ENCODE measurements around the gene TLL1.

TLL1 gene

DNA sequence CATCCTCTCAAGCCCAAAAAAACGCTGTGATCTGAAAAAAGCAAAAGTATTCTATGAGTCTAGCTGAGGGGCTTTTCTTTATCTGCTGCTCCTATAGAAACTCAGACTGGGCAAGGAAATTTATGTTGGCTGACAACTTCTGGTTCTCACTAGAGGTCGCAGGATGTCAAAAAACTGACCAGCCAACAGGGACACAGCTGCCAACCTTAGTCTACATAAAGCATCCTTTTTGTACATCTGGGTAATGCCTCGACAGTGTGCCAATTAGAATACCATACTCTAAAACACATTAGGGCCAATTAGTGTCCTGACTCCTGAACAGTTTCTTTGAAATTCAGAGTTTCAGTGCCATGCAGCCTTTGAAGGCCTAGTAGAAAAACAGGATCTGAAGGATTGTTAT is 8.8 kb upstream of the TLL1 start:
- H3K9ac ChIP-seq (ENCODE audit: low read length), result no peak overlapping the region
- no peaks in the 10 kb centered on the region for H3K9me3 ChIP-seq (ENCODE audit: control insufficient read depth, low read length)
- no peaks in the 10 kb centered on the region for H3K36me3 ChIP-seq (ENCODE audit: control insufficient read depth, insufficient read depth, low read length)
- H3K4me1 ChIP-seq (ENCODE audit: control insufficient read depth, insufficient read depth, low read length), result no peaks in the 10 kb centered on the region
- no peaks in the 10 kb centered on the region for H3K27me3 ChIP-seq (ENCODE audit: control insufficient read depth, insufficient read depth, low read length)
- H3K4me3 ChIP-seq (ENCODE audit: low read length), result no peak overlapping the region

DNA sequence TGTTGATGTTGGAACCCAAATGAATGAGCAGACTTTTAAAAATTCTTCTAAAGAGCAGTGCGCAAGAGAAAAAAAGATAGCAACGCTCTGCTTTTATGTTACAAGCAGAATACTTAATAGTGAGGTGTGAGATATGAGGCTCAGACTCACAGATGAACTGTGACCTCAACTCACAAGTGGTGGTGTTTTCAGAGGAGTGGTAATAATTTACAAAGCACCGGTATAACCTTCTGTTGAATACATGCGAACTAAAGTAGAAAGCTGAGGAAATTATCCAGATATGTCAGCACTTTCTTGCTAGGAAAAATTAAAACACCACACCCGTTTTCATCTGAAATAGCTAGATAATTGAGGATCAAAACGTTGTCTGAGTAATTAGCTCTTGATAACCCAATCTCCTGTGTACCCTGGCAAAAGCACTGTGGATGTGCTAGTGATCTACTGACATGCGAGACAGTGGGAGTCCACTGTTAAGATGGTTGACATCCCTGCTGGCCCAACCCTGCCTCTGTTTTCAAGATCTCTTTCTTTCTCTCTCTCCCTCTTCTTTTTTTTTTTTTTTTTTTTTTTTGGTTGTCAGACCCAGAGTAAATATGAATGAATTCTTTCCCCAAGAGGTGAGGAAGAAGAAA is 6.9 kb upstream of the TLL1 start:
- Histone ChIP-seq H3K4me1 (ENCODE audit: control insufficient read depth, insufficient read depth, low read length) (no peaks in the 10 kb centered on the region), H3K27me3 (ENCODE audit: control insufficient read depth, insufficient read depth, low read length) (no peaks in the 10 kb centered on the region), H3K36me3 (ENCODE audit: control insufficient read depth, insufficient read depth, low read length) (no peaks in the 10 kb centered on the region), H3K9me3 (ENCODE audit: control insufficient read depth, low read length) (no peaks in the 10 kb centered on the region), H3K9ac (ENCODE audit: low read length) (no peak overlapping the region), H3K4me3 (ENCODE audit: low read length) (no peak overlapping the region)

DNA sequence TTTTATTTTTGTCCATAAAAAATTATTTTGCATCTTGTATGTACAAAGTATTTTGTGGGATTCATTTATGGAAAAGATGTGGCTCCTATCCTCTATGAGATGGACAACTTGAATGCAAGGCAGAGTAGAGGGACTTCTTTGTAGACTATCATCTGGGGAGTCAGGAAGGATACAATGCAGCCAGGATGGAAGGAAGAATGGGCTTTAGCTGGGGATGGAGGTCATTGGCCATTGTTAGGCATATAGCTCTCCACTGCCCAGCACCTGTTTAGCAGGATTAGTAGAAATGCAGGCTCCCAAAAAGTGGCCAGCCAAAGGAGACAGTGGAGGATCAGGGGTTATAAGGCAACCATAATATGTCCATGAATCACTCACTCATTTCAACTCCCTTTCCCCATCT is 5.1 kb upstream of the TLL1 start:
- H3K4me1 ChIP-seq (ENCODE audit: control insufficient read depth, insufficient read depth, low read length), result no peaks in the 10 kb centered on the region
- H3K9me3 ChIP-seq (ENCODE audit: control insufficient read depth, low read length), result no peaks in the 10 kb centered on the region
- H3K4me3 ChIP-seq (ENCODE audit: low read length), result no peak overlapping the region

DNA sequence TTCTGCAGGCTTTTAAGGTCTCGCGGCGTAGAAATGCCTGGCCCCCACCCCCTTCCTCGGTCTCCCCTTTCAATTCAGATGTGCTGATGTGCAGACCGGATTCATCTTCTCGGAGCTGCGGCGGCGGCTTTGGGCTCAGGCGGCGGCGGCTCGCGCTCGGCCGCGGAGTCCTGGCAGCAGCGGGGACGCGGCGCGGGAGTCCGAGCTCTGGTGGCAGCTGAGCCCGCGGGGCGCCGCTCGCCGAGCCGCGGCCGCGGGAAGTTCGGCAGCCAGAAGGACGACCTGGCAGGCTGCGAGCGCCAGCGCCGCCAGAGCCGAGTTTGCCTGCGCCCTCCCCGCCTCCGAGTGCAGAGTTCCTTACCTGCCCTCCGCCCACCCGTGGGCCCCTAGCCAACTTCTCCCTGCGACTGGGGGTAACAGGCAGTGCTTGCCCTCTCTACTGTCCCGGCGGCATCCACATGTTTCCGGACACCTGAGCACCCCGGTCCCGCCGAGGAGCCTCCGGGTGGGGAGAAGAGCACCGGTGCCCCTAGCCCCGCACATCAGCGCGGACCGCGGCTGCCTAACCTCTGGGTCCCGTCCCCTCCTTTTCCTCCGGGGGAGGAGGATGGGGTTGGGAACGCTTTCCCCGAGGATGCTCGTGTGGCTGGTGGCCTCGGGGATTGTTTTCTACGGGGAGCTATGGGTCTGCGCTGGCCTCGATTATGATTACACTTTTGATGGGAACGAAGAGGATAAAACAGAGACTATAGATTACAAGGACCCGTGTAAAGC is 448 bp downstream of the TLL1 start:
- no peaks in the 10 kb centered on the region for H3K4me1 ChIP-seq (ENCODE audit: control insufficient read depth, insufficient read depth, low read length)
- no peaks in the 10 kb centered on the region for H3K36me3 ChIP-seq (ENCODE audit: control insufficient read depth, insufficient read depth, low read length)
- peak overlapping the region; percentile 27 for H3K4me3 ChIP-seq (ENCODE audit: low read length)
- H3K27me3 ChIP-seq (ENCODE audit: control insufficient read depth, insufficient read depth, low read length), result peaks cover 39% of the 10 kb centered on the region
- no peak overlapping the region for H3K9ac ChIP-seq (ENCODE audit: low read length)
- no peaks in the 10 kb centered on the region for H3K9me3 ChIP-seq (ENCODE audit: control insufficient read depth, low read length)

More for the DNA sequence above, 5.1 kb upstream of the TLL1 start:
- H3K9ac ChIP-seq (ENCODE audit: low read length), result no peak overlapping the region
- no peaks in the 10 kb centered on the region for H3K36me3 ChIP-seq (ENCODE audit: control insufficient read depth, insufficient read depth, low read length)
- peaks cover 12% of the 10 kb centered on the region for H3K27me3 ChIP-seq (ENCODE audit: control insufficient read depth, insufficient read depth, low read length)

DNA sequence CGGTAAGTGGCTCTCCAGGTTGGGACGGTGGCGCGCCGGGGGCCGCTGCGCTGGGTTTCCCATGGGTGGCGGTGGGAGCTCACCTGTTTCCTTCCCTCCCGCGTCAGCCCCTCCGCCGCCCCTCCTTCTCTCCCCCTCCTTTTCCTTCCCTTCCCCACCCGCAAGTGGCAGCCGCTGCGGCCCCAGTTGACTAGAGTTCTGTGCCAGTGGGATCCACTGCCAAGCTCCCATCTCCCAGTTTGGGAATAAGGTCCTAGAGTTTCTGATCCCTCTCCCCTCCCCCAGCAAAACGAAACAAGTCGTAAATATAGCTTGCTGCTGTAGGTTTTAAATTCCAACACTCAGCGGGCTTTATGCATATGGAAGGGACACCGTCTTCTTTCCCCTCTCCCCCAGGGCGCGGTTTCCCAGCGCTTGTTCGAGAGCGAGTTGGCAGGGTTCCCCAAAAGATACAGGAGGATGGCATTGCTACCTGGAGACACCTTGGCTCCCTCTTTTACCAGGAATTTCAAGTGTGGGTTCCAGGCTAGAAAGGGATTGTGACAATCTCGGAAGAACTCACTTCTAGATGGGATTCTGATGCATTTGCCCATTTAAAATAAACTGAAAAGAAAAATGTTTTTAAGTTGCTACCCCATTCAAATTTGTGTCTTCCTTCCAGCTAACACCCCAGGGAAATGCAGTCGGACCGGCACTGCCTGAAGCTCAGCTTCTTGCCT is 1.2 kb downstream of the TLL1 start:
- Histone ChIP-seq H3K36me3 (ENCODE audit: control insufficient read depth, insufficient read depth, low read length) (no peaks in the 10 kb centered on the region), H3K27me3 (ENCODE audit: control insufficient read depth, insufficient read depth, low read length) (peaks cover 39% of the 10 kb centered on the region), H3K9ac (ENCODE audit: low read length) (no peak overlapping the region), H3K4me3 (ENCODE audit: low read length) (no peak overlapping the region), H3K9me3 (ENCODE audit: control insufficient read depth, low read length) (no peaks in the 10 kb centered on the region), H3K4me1 (ENCODE audit: control insufficient read depth, insufficient read depth, low read length) (no peaks in the 10 kb centered on the region)

DNA sequence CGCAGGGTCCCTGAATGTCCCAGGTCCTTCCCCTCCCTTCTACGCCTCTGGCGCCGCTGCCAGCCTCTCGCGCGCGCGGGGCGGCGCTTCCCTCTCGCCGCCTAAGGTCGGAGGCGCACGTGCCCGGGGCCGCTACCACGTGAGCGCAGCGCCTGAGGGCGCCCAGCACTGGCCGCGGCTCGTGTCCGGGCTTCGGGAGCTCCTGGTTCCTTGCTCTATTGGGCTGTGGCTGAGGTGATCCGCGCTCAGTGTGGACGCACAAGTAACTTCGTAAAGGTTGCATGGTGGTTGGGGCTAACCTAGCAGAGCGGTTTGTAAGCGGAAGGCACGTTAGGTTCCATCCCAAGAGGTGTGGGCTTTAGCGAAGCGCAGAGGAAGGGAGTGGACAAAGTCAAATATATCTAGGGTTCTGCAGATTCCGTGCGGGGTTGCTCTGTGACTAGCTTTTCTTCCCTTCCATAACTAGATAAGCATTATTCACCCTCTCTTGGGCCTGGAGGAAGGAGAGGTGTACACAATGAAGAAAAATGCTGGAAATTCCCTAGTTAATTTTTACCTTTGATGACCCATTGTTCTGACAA is 1.8 kb downstream of the TLL1 start:
- H3K4me1 ChIP-seq (ENCODE audit: control insufficient read depth, insufficient read depth, low read length), result no peaks in the 10 kb centered on the region
- H3K4me3 ChIP-seq (ENCODE audit: low read length), result no peak overlapping the region
- no peaks in the 10 kb centered on the region for H3K9me3 ChIP-seq (ENCODE audit: control insufficient read depth, low read length)
- H3K9ac ChIP-seq (ENCODE audit: low read length), result no peak overlapping the region
- no peaks in the 10 kb centered on the region for H3K36me3 ChIP-seq (ENCODE audit: control insufficient read depth, insufficient read depth, low read length)
- H3K27me3 ChIP-seq (ENCODE audit: control insufficient read depth, insufficient read depth, low read length), result peaks cover 39% of the 10 kb centered on the region

DNA sequence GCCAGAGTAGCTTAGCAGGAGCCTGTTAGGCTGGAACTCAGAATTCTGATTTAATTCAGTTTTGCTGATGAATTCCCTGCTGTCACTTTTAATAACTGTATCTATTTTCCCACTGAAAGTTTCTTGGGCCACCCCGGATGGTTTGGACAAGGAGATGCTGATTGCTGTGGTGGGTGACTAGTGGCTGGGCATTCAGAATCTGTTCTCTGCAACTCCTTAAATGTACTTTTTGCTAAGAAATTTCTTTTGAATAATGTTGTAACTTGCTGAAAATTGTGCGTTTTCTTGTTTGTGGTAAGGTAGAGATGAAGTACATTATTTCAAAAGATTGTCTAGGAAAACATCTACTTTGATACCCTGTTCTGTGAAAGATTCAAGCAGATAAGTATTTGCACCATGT is 2.4 kb downstream of the TLL1 start:
- peaks cover 39% of the 10 kb centered on the region for H3K27me3 ChIP-seq (ENCODE audit: control insufficient read depth, insufficient read depth, low read length)
- H3K4me3 ChIP-seq (ENCODE audit: low read length), result no peak overlapping the region
- H3K9ac ChIP-seq (ENCODE audit: low read length), result no peak overlapping the region
- no peaks in the 10 kb centered on the region for H3K36me3 ChIP-seq (ENCODE audit: control insufficient read depth, insufficient read depth, low read length)
- H3K9me3 ChIP-seq (ENCODE audit: control insufficient read depth, low read length), result no peaks in the 10 kb centered on the region
- no peaks in the 10 kb centered on the region for H3K4me1 ChIP-seq (ENCODE audit: control insufficient read depth, insufficient read depth, low read length)

DNA sequence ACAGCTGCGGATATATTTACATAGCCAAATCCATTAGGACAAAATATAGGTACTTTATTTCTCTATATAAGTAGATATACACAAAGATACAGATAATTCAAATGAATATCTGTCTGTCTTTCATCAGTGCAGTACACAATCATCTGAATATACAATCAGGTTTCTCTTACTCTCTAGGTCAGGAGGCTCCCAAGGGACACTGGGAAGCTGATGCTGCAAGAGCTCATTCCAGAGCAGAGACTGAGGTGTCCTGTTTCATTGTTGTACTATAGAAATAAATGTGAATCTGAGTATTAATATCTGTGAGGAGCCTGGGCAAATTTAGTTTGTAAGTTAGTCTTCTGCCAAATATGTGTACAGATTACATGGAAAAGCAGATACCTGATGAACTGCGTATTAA is 4.2 kb downstream of the TLL1 start:
- Histone ChIP-seq H3K9me3 (ENCODE audit: control insufficient read depth, low read length) (no peaks in the 10 kb centered on the region), H3K4me1 (ENCODE audit: control insufficient read depth, insufficient read depth, low read length) (no peaks in the 10 kb centered on the region), H3K36me3 (ENCODE audit: control insufficient read depth, insufficient read depth, low read length) (no peaks in the 10 kb centered on the region), H3K27me3 (ENCODE audit: control insufficient read depth, insufficient read depth, low read length) (peaks cover 35% of the 10 kb centered on the region), H3K9ac (ENCODE audit: low read length) (no peak overlapping the region), H3K4me3 (ENCODE audit: low read length) (no peak overlapping the region)

DNA sequence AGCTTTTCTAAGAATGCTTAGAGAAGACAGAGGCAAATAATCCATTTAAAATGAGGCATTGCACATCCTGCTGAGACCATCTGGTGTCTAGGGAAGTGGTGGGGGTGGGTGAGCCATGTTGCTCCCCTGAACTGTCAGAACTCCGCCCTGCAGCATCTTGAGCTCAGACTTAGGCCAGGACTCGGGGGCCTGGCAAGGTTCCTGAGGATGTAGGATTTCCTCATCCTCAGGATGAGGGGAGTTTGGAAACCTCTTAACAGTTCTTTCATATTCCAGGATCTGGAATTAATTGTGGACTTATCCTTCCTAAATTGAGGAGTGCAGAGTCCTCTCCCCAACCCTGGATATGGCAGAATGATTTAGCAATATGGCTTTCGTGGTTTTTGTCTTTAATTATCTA is 6.6 kb downstream of the TLL1 start:
- H3K4me1 ChIP-seq (ENCODE audit: control insufficient read depth, insufficient read depth, low read length), result no peaks in the 10 kb centered on the region
- H3K36me3 ChIP-seq (ENCODE audit: control insufficient read depth, insufficient read depth, low read length), result no peaks in the 10 kb centered on the region
- no peak overlapping the region for H3K4me3 ChIP-seq (ENCODE audit: low read length)
- H3K9ac ChIP-seq (ENCODE audit: low read length), result no peak overlapping the region
- peaks cover 11% of the 10 kb centered on the region for H3K27me3 ChIP-seq (ENCODE audit: control insufficient read depth, insufficient read depth, low read length)
- no peaks in the 10 kb centered on the region for H3K9me3 ChIP-seq (ENCODE audit: control insufficient read depth, low read length)

DNA sequence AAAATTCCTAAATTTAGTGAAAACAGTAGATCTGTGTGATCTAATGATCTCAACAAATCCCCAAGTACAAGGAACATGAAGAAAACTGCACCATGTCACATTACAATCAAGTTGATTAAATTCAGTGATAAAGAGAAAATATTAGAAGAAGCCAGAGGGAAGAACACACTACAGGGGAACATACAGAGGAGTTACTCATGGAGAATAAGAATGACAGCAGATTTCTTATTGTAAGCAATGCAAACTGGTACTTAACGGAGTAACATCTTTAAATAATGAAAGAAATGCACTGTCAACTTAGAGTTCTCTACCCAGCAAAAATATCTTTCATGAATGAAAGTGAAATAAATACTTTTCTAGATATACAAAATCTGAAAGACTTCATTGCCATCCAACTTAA is 21.1 kb downstream of the TLL1 start:
- Histone ChIP-seq H3K9ac (ENCODE audit: low read length) (no peak overlapping the region), H3K4me3 (ENCODE audit: low read length) (no peak overlapping the region), H3K9me3 (ENCODE audit: control insufficient read depth, low read length) (no peaks in the 10 kb centered on the region), H3K27me3 (ENCODE audit: control insufficient read depth, insufficient read depth, low read length) (no peaks in the 10 kb centered on the region), H3K36me3 (ENCODE audit: control insufficient read depth, insufficient read depth, low read length) (no peaks in the 10 kb centered on the region), H3K4me1 (ENCODE audit: control insufficient read depth, insufficient read depth, low read length) (no peaks in the 10 kb centered on the region)

DNA sequence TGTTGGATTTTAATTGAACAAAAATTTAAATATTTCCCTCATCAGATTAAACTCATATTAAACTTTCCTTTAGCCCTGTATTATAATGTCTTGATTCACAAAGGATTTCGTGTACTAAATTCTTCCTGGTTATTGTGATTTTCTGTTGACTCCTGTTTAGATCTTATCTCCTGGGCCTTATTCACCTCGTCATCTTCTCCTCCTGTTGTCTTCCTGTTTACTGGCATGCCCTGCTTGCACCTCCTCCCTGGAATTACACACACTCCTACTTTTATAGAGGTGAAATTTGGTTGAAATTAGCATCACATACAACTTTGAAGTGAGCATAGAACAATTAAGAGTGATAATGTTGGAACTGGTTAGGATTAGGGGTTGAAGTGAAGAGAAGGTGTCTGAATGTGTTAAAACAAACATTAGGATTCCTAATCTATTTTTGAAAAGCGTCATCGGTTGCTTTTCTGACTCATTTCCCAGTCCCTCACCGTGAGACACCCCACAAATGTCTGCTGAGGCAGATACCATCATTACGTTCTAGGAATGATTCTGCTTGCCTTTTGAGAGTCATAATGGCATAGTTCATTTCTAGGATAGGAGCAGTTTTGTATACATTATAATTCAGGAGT is 32.5 kb downstream of the TLL1 start:
- H3K9ac ChIP-seq (ENCODE audit: low read length), result no peak overlapping the region
- H3K27me3 ChIP-seq (ENCODE audit: control insufficient read depth, insufficient read depth, low read length), result no peaks in the 10 kb centered on the region
- no peaks in the 10 kb centered on the region for H3K4me1 ChIP-seq (ENCODE audit: control insufficient read depth, insufficient read depth, low read length)
- H3K9me3 ChIP-seq (ENCODE audit: control insufficient read depth, low read length), result no peaks in the 10 kb centered on the region
- no peak overlapping the region for H3K4me3 ChIP-seq (ENCODE audit: low read length)
- no peaks in the 10 kb centered on the region for H3K36me3 ChIP-seq (ENCODE audit: control insufficient read depth, insufficient read depth, low read length)

DNA sequence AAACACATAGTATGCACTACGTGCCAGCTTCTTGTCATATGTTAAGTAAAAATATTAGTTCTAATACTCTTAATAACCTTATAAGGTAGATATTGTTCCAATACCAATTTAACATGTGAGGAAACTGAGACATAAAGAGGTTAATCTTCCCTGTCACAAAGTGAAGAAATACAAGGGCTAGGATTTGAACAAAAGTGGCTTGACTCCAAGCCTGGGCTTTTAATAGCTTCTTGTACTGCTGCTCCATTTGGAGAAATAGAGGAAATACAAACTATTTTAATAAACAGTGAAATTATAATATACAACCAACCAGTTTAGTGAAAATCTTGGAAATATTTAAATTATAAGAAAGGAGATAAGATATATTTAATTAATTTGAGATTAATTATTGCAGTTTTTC is 33.2 kb downstream of the TLL1 start:
- Histone ChIP-seq H3K4me3 (ENCODE audit: low read length) (no peak overlapping the region), H3K36me3 (ENCODE audit: control insufficient read depth, insufficient read depth, low read length) (no peaks in the 10 kb centered on the region), H3K27me3 (ENCODE audit: control insufficient read depth, insufficient read depth, low read length) (no peaks in the 10 kb centered on the region), H3K4me1 (ENCODE audit: control insufficient read depth, insufficient read depth, low read length) (no peaks in the 10 kb centered on the region), H3K9me3 (ENCODE audit: control insufficient read depth, low read length) (no peaks in the 10 kb centered on the region), H3K9ac (ENCODE audit: low read length) (no peak overlapping the region)
